COLO829 (cell line): ENCODE data around the gene FAM13C.
"Not testable (repeated sequence)": the region's sequence is repeated elsewhere in the genome, so short reads cannot be mapped to it uniquely, and the experiment has no call there.

Experiments used
- DNase-seq: peaks from one replicate; pipeline ENCODE4 v3.0.0; 2012; ENCODE audit warnings: low spot score

FAM13C gene

GRCh38 chr10:59234194-59234593 is 128.2 kb downstream of the FAM13C start:
- no peak for DNase-seq

GRCh38 chr10:59229441-59229840 is 132.9 kb downstream of the FAM13C start:
- no peak for DNase-seq

GRCh38 chr10:59227136-59227673 is 135.1 kb downstream of the FAM13C start:
- DNase-seq, result no peak

- no peak for DNase-seq
Observed at GRCh38 chr10:59225211-59225610, 137.1 kb downstream of the FAM13C start.

GRCh38 chr10:59223597-59223996 is 138.8 kb downstream of the FAM13C start:
- not testable (repeated sequence) for DNase-seq

GRCh38 chr10:59222788-59223187 is 139.6 kb downstream of the FAM13C start:
- no peak for DNase-seq

GRCh38 chr10:59216178-59216869 is 146.0 kb downstream of the FAM13C start:
- no peak for DNase-seq

GRCh38 chr10:59214160-59214559 is 148.2 kb downstream of the FAM13C start:
- DNase-seq, result no peak

- DNase-seq, result no peak
Observed at GRCh38 chr10:59212301-59212798, 150.0 kb downstream of the FAM13C start.

- DNase-seq, result no peak
Observed at GRCh38 chr10:59206204-59206720, 156.1 kb downstream of the FAM13C start.
